ENCODE results near the gene ARMC6. TPM values are rescaled to one million over a fixed set of nuclear protein-coding genes. Genes with fewer than 3 reads are reported as not detected.

Gene ARMC6
- total and polyA plus RNA-seq, 2 of the 13 experiments (the other 11 are each of a cell fraction or from before 2014, with no cell fraction given), result 16.2 to 36.8 TPM

DNA sequence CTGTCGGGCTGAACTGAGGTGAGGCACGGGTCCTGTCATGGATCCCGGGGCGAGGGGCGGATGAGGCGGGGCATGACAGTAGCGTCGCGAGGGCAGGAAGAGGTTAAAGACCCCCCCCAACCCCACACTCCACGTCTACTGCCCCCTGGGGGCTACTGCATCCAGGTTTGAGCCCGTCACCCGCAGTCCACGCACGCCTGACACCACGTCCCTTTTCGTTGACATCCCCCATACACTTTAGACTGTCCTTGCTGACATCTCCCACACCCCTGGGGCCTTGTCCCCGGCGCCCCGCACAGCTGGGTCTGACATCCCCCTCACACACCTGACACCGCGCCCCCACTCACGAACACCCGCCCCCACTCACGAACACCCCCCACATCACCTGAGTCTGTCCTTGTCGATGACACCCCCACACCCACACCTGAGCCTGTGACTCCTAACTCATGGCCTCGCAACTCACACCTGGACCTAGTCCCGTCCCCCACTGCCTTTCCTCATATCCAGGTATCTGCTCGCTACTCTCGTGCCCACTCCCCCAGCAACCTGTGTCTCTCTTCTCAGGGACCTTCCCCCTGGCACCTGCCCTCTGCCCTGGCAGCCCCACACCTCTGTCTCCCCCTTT is 30.8 kb downstream of the ARMC6 start (continued):
- TF ChIP-seq, protein P1, sequence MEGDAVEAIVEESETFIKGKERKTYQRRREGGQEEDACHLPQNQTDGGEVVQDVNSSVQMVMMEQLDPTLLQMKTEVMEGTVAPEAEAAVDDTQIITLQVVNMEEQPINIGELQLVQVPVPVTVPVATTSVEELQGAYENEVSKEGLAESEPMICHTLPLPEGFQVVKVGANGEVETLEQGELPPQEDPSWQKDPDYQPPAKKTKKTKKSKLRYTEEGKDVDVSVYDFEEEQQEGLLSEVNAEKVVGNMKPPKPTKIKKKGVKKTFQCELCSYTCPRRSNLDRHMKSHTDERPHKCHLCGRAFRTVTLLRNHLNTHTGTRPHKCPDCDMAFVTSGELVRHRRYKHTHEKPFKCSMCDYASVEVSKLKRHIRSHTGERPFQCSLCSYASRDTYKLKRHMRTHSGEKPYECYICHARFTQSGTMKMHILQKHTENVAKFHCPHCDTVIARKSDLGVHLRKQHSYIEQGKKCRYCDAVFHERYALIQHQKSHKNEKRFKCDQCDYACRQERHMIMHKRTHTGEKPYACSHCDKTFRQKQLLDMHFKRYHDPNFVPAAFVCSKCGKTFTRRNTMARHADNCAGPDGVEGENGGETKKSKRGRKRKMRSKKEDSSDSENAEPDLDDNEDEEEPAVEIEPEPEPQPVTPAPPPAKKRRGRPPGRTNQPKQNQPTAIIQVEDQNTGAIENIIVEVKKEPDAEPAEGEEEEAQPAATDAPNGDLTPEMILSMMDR (CRISPR knock-in tag; IDR thresholded peaks at IDR 0.05), result peak; percentile 68
- TF ChIP-seq NCOA5 (CRISPR knock-in tag; IDR thresholded peaks at IDR 0.05), result no peak
- TF ChIP-seq ZNF788 (CRISPR knock-in tag; IDR thresholded peaks at IDR 0.05; ENCODE audit: borderline replicate concordance), result 0 out of 2 replicates have a peak, but pooled peaks have one; percentile 23
- no peak for TF ChIP-seq ZNF451 (CRISPR knock-in tag; IDR thresholded peaks at IDR 0.05)
- TF ChIP-seq KDM5B (CRISPR knock-in tag; IDR thresholded peaks at IDR 0.05; ENCODE audit: borderline replicate concordance), result peak; percentile 43; the same call in 1 of the 2 replicates
- 0 out of 2 replicates have a peak, but pooled peaks have one; percentile 26 for TF ChIP-seq CAMTA2 (CRISPR knock-in tag; IDR thresholded peaks at IDR 0.05; ENCODE audit: borderline replicate concordance)
- peak; percentile 2; the same call in 1 of the 2 replicates for TF ChIP-seq SMC3 (IDR thresholded peaks at IDR 0.05; ENCODE audit: low read length)
- no peak for TF ChIP-seq HNF4G (IDR thresholded peaks at IDR 0.05; ENCODE audit: borderline replicate concordance, low read depth, low read length)
- 0 out of 2 replicates have a peak, but pooled peaks have one; percentile 17 for TF ChIP-seq HNF4G (CRISPR knock-in tag; IDR thresholded peaks at IDR 0.05; ENCODE audit: borderline replicate concordance, low read depth)
- no peak for TF ChIP-seq THAP11 (CRISPR knock-in tag; IDR thresholded peaks at IDR 0.05)
- TF ChIP-seq, protein P2, sequence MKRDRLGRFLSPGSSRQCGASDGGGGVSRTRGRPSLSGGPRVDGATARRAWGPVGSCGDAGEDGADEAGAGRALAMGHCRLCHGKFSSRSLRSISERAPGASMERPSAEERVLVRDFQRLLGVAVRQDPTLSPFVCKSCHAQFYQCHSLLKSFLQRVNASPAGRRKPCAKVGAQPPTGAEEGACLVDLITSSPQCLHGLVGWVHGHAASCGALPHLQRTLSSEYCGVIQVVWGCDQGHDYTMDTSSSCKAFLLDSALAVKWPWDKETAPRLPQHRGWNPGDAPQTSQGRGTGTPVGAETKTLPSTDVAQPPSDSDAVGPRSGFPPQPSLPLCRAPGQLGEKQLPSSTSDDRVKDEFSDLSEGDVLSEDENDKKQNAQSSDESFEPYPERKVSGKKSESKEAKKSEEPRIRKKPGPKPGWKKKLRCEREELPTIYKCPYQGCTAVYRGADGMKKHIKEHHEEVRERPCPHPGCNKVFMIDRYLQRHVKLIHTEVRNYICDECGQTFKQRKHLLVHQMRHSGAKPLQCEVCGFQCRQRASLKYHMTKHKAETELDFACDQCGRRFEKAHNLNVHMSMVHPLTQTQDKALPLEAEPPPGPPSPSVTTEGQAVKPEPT (CRISPR knock-in tag; IDR thresholded peaks at IDR 0.05; ENCODE audit: low read depth), result no peak
- no peak for TF ChIP-seq SCMH1 (CRISPR knock-in tag; IDR thresholded peaks at IDR 0.05; ENCODE audit: borderline replicate concordance)
- no peak for TF ChIP-seq ZNF232 (CRISPR knock-in tag; IDR thresholded peaks at IDR 0.05; ENCODE audit: borderline replicate concordance)
- no peak for TF ChIP-seq MED8 (CRISPR knock-in tag; IDR thresholded peaks at IDR 0.05; ENCODE audit: insufficient replicate concordance)
- no peak for TF ChIP-seq RARG (CRISPR knock-in tag; IDR thresholded peaks at IDR 0.05; ENCODE audit: low read depth)
- no peak for TF ChIP-seq ZFP36L2 (CRISPR knock-in tag; IDR thresholded peaks at IDR 0.05)
- TF ChIP-seq, protein P3, sequence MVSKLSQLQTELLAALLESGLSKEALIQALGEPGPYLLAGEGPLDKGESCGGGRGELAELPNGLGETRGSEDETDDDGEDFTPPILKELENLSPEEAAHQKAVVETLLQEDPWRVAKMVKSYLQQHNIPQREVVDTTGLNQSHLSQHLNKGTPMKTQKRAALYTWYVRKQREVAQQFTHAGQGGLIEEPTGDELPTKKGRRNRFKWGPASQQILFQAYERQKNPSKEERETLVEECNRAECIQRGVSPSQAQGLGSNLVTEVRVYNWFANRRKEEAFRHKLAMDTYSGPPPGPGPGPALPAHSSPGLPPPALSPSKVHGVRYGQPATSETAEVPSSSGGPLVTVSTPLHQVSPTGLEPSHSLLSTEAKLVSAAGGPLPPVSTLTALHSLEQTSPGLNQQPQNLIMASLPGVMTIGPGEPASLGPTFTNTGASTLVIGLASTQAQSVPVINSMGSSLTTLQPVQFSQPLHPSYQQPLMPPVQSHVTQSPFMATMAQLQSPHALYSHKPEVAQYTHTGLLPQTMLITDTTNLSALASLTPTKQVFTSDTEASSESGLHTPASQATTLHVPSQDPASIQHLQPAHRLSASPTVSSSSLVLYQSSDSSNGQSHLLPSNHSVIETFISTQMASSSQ (IDR thresholded peaks at IDR 0.05; ENCODE audit: low read depth), result no peak
- TF ChIP-seq, protein P3 (CRISPR knock-in tag; IDR thresholded peaks at IDR 0.05; ENCODE audit: borderline replicate concordance), result no peak
- TF ChIP-seq SMAD1 (CRISPR knock-in tag; IDR thresholded peaks at IDR 0.05; ENCODE audit: borderline replicate concordance, low read depth), result no peak
- TF ChIP-seq ZNF572 (CRISPR knock-in tag; IDR thresholded peaks at IDR 0.05), result no peak

Data from HepG2 (cell line).